ENCODE results near the gene TAS2R31.

DNA sequence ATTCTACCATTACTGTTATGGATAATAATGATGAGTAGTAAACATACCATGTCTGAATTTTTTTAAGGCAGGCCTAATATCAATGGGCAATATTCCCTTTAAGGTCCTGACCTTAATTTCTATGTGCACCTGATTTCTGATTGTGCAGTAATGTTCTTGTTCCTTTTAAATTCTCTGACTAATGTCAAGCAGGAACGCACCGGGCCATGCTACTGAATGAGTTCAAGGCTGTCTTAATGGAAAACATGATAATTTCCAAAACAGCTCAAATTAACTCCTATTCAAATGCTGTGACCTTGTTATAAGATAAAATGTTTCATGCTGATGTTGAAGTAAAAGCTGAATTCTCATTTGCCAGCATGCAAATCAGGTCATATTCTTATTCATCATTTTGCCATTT is 24.1 kb upstream of the TAS2R31 start:
- TF ChIP-seq CTCF (IDR thresholded peaks at IDR 0.05; ENCODE audit: low read depth, low read length, poor library complexity, severe bottlenecking) (no peak), EZH2phosphoT487 (IDR thresholded peaks at IDR 0.05; ENCODE audit: borderline replicate concordance, low read length) (no peak)
